ENCODE measurements around the gene RALB.

DNA sequence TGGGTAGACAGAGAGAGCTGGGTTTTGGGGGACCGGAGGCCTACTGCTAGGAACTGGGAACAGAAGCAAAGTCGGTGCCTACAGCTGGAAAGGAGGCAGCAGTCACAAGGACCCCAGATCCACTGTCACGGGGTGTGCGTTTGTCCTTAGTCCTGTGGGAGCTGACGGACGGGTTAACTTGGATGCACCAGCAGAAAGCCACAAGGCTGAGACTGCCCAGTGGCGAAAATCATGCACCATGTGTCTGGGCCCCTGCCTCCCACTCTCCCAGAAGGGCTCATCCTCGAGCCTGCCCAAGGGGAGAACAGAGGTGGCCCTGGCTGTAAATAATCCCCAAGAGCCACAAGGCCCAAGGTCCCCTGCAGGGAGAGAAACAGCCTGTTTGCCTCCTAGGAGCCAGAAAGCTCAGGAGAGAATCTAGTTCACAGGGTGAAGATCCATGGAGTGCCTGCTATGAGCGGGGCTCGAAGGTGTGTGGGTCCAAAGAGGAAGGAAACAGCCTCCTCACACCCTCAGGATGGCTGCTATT, 11.7 kb upstream of the RALB start:
- TF ChIP-seq POLR2A (IDR thresholded peaks at IDR 0.05) (no peak), EP300 (IDR thresholded peaks at IDR 0.05) (no peak)

Measured in stomach (tissue), 4 donors.